CD14-positive monocyte (primary cell): ENCODE measurements around the gene MAP1LC3B2. TPM values are rescaled to one million over a fixed set of nuclear protein-coding genes. Genes with fewer than 3 reads are reported as not detected.

ENCODE experiments used
- DNase-seq, 3 donors: peaks; one replicate each; pipeline ENCODE4 v3.0.0-alpha.2; 2011 to 2022
- H2AFZ ChIP-seq: 2 replicates; pipeline ENCODE4 v1.6.0; 2012; ENCODE audit warnings: mild to moderate bottlenecking, low read depth, low read length, inconsistent platforms; ENCODE audit not compliant: insufficient read depth, poor library complexity, severe bottlenecking
- H3K27ac ChIP-seq, 2 donors: 1 replicate in 1 of 2; 2 replicates in 1 of 2; pipeline ENCODE4 v1.5.1; 2012 to 2013; ENCODE audit warnings: low read length in 2 of 2, control low read depth in 1 of 2, inconsistent platforms in 1 of 2, low read depth in 1 of 2, mild to moderate bottlenecking in 1 of 2
- H3K27me3 ChIP-seq, 2 donors: one replicate each; pipeline versions ENCODE4 v1.6.0 to v1.6.1; 2011 to 2013; ENCODE audit warnings: low read length in 2 of 2; ENCODE audit not compliant: control insufficient read depth in 2 of 2, insufficient read depth in 2 of 2
- H3K36me3 ChIP-seq, 2 donors: replicated peaks in 1 of 2; 1 replicate in 1 of 2; 2 replicates in 1 of 2; pipeline versions ENCODE4 v1.5.1 to v1.6.1; 2012 to 2013; ENCODE audit warnings: low read length in 2 of 2, control low read depth in 1 of 2, inconsistent platforms in 1 of 2, mild to moderate bottlenecking in 1 of 2; ENCODE audit not compliant: insufficient read depth in 2 of 2, control insufficient read depth in 1 of 2
- H3K4me1 ChIP-seq, 2 donors: 1 replicate in 1 of 2; 2 replicates in 1 of 2; pipeline versions ENCODE4 v1.5.1 to v1.6.1; 2012 to 2013; ENCODE audit warnings: low read length in 2 of 2, control low read depth in 1 of 2, inconsistent platforms in 1 of 2, mild to moderate bottlenecking in 1 of 2, moderate library complexity in 1 of 2; ENCODE audit not compliant: insufficient read depth in 2 of 2, control insufficient read depth in 1 of 2
- H3K4me2 ChIP-seq: replicated peaks from 2 replicates; pipeline ENCODE3; 2012; ENCODE audit warnings: low read length, moderate library complexity, mild to moderate bottlenecking; ENCODE audit not compliant: poor library complexity, severe bottlenecking; ENCODE audit errors: extremely low read depth
- H3K4me3 ChIP-seq, 3 experiments: fragments of 200-600 bp in 1 of 3; sonication (generic) in 1 of 3; replicated peaks in 1 of 3; 1 replicate in 2 of 3; 2 replicates in 1 of 3; pipeline ENCODE4 v1.5.1; 2011 to 2013; ENCODE audit warnings: low read length in 3 of 3, mild to moderate bottlenecking in 3 of 3, control low read depth in 2 of 3, low read depth in 2 of 3, inconsistent platforms in 1 of 3, moderate library complexity in 1 of 3
- H3K79me2 ChIP-seq: 2 replicates; pipeline ENCODE4 v1.6.0; 2012; ENCODE audit warnings: mild to moderate bottlenecking, control low read depth, inconsistent platforms, low read length, moderate library complexity; ENCODE audit not compliant: insufficient read depth
- H3K9ac ChIP-seq: 2 replicates; pipeline ENCODE4 v1.6.0; 2017; ENCODE audit warnings: low read length, mild to moderate bottlenecking; ENCODE audit not compliant: insufficient read depth, poor library complexity, severe bottlenecking
- H3K9me3 ChIP-seq, 2 donors: replicated peaks in 1 of 2; 1 replicate in 1 of 2; 2 replicates in 1 of 2; pipeline versions ENCODE4 v1.5.1 to v1.6.1; 2012 to 2013; ENCODE audit warnings: low read length in 2 of 2, control low read depth in 1 of 2; ENCODE audit not compliant: control insufficient read depth in 1 of 2, insufficient read depth in 1 of 2
- H4K20me1 ChIP-seq: 2 replicates; pipeline ENCODE4 v1.6.0; 2012; ENCODE audit warnings: mild to moderate bottlenecking, low read length, control low read depth, moderate library complexity; ENCODE audit not compliant: insufficient read depth
- H3K27ac Mint-ChIP-seq, 7 donors: one replicate each; pipeline ENCODE4 v1.8.0; 2020; ENCODE audit warnings: mild to moderate bottlenecking in 7 of 7, mixed read lengths in 7 of 7, moderate library complexity in 6 of 7, inconsistent platforms in 2 of 7
- H3K27me3 Mint-ChIP-seq, 3 donors: one replicate each; pipeline ENCODE4 v1.8.0; 2021 to 2022; ENCODE audit warnings: low read depth in 3 of 3, mild to moderate bottlenecking in 3 of 3, mixed read lengths in 3 of 3, moderate library complexity in 3 of 3, inconsistent platforms in 1 of 3
- H3K36me3 Mint-ChIP-seq, 2 donors: one replicate each; pipeline ENCODE4 v1.8.0; 2020; ENCODE audit warnings: mixed read lengths in 2 of 2, inconsistent platforms in 1 of 2, mild to moderate bottlenecking in 1 of 2
- H3K4me1 Mint-ChIP-seq: one replicate; pipeline ENCODE4 v1.8.0; 2020; ENCODE audit warnings: mild to moderate bottlenecking, mixed read lengths
- H3K4me3 Mint-ChIP-seq, 2 donors: one replicate each; pipeline ENCODE4 v1.8.0; 2020; ENCODE audit warnings: mild to moderate bottlenecking in 2 of 2, mixed read lengths in 2 of 2, moderate library complexity in 1 of 2
- H3K9me3 Mint-ChIP-seq, 7 donors: one replicate each; pipeline ENCODE4 v1.8.0; 2020 to 2022; ENCODE audit warnings: mixed read lengths in 7 of 7, mild to moderate bottlenecking in 6 of 7, moderate library complexity in 6 of 7, inconsistent platforms in 2 of 7
- CTCF ChIP-seq: fragments of 200-600 bp; IDR thresholded peaks from one replicate; pipeline ENCODE4 v1.8.0; 2022; ENCODE audit warnings: antibody characterized with exemption, mild to moderate bottlenecking
- WGBS: methylation state at CpG from one replicate; pipeline ENCODE4 v1.1.5; 2013; ENCODE audit warnings: missing lambda C conversion rate; ENCODE audit not compliant: insufficient coverage; 5-methylcytosine and 5-hydroxymethylcytosine counted together
- intact Hi-C, 2 donors: fragments of 100-400 bp; cut with micrococcal nuclease; formaldehyde crosslinking; loops; one replicate each; pipeline versions ENCODE4 v1.15.0 to v1.15.1; 2023
- polyA plus RNA-seq, 3 donors: library from polyadenylated mRNA; depleted of rRNA in 1 of 3; unstranded in 2 of 3; stranded (reverse) in 1 of 3; fragments of 300-500 nt in 2 of 3; fragments of >200 nt in 1 of 3; fragmentation: Illumina TruSeq in 2 of 3; gene quantifications; 1 replicate in 2 of 3; 2 replicates in 1 of 3; pipeline ENCODE4 v1.2.3, GENCODE V29; 2012 to 2021

Gene MAP1LC3B2
- polyA plus RNA-seq, 3 donors = 2.6 to 12.9 (median 6.4) TPM

- H3K9ac ChIP-seq = no peak overlapping the region
- H2AFZ ChIP-seq = no peak overlapping the region
- intact Hi-C loops = no loop called here
- peaks cover 9% of the 10 kb centered on the region for H3K4me1 Mint-ChIP-seq
- H3K36me3 Mint-ChIP-seq = no peaks in the 10 kb centered on the region
- peaks cover 8 to 9% of the 10 kb centered on the region in 2 donors for H3K9me3 ChIP-seq
- peaks cover 0 to 5% (median 0%) of the 10 kb centered on the region in 3 donors for H3K27me3 Mint-ChIP-seq
- no peaks in the 10 kb centered on the region for H4K20me1 ChIP-seq
- H3K4me1 ChIP-seq = peaks cover 4 to 10% of the 10 kb centered on the region in 2 donors
- H3K4me2 ChIP-seq = no peak overlapping the region
- H3K27me3 ChIP-seq = no peaks in the 10 kb centered on the region
- 100% methylated on average over 3 of the region's 11 CpGs for WGBS
- peaks cover 10 to 21% (median 15%) of the 10 kb centered on the region in 7 donors for H3K9me3 Mint-ChIP-seq
- H3K79me2 ChIP-seq = no peaks in the 10 kb centered on the region
- no peak overlapping the region for H3K4me3 ChIP-seq
- DNase-seq = no peak
- TF ChIP-seq CTCF = no peak
- peak overlapping the region in 1 of 7 donors; percentile 5 for H3K27ac Mint-ChIP-seq
- H3K4me3 Mint-ChIP-seq = no peak overlapping the region
- H3K27ac ChIP-seq = no peak overlapping the region
- no peaks in the 10 kb centered on the region for H3K36me3 ChIP-seq
Measured at GRCh38 chr12:116582610-116583009, 23.4 kb downstream of the MAP1LC3B2 start.

GRCh38 chr12:116583129-116583694 lies 24.0 kb downstream of the MAP1LC3B2 start:
- H3K4me1 Mint-ChIP-seq = peaks cover 9% of the 10 kb centered on the region

More at GRCh38 chr12:116583129-116583694, 24.0 kb downstream of the MAP1LC3B2 start:
- Mint-ChIP-seq H3K36me3 (no peaks in the 10 kb centered on the region), H3K27ac (no peak overlapping the region), H3K4me3 (no peak overlapping the region), H3K9me3 (peaks cover 10 to 17% (median 14%) of the 10 kb centered on the region in 7 donors), H3K27me3 (peaks cover 0 to 6% (median 0%) of the 10 kb centered on the region in 3 donors)
- Histone ChIP-seq H3K4me1 (peaks cover 4 to 10% of the 10 kb centered on the region in 2 donors), H3K27ac (no peak overlapping the region), H3K4me2 (no peak overlapping the region), H4K20me1 (no peaks in the 10 kb centered on the region), H3K9me3 (peaks cover 8 to 9% of the 10 kb centered on the region in 2 donors), H3K4me3 (no peak overlapping the region), H3K79me2 (no peaks in the 10 kb centered on the region), H3K36me3 (no peaks in the 10 kb centered on the region), H3K27me3 (no peaks in the 10 kb centered on the region), H2AFZ (no peak overlapping the region), H3K9ac (no peak overlapping the region)
- no CpG with 5 or more reads among the region's 6 CpGs for WGBS
- intact Hi-C loops = no loop called here
- TF ChIP-seq CTCF = no peak
- DNase-seq = no peak
